ENCODE data around the gene XXYLT1.
"Not testable (repeated sequence)": the region's sequence is repeated elsewhere in the genome, so short reads cannot be mapped to it uniquely, and the experiment has no call there.

The XXYLT1 gene

GRCh38 chr3:195195321-195196209 lies 75.4 kb downstream of the XXYLT1 start:
- no peak overlapping the region for H3K27ac Mint-ChIP-seq
- H3K27me3 Mint-ChIP-seq, result no peaks in the 10 kb centered on the region
- no peaks in the 10 kb centered on the region for H3K9me3 Mint-ChIP-seq

GRCh38 chr3:195194559-195195206 lies 76.3 kb downstream of the XXYLT1 start:
- H3K27ac Mint-ChIP-seq, result no peak overlapping the region
- H3K36me3 Mint-ChIP-seq, result peaks cover 10% of the 10 kb centered on the region
- no peak overlapping the region for H3K4me3 Mint-ChIP-seq
- no peaks in the 10 kb centered on the region for H3K9me3 Mint-ChIP-seq
- peaks cover 13% of the 10 kb centered on the region for H3K4me1 Mint-ChIP-seq
- no peaks in the 10 kb centered on the region for H3K27me3 Mint-ChIP-seq

More at GRCh38 chr3:195195321-195196209, 75.4 kb downstream of the XXYLT1 start:
- H3K36me3 Mint-ChIP-seq, result peaks cover 10% of the 10 kb centered on the region
- no peak overlapping the region for H3K4me3 Mint-ChIP-seq
- peaks cover 13% of the 10 kb centered on the region for H3K4me1 Mint-ChIP-seq

- peaks cover 12% of the 10 kb centered on the region for H3K36me3 Mint-ChIP-seq
- H3K27me3 Mint-ChIP-seq, result no peaks in the 10 kb centered on the region
- H3K9me3 Mint-ChIP-seq, result no peaks in the 10 kb centered on the region
- H3K4me1 Mint-ChIP-seq, result peaks cover 18% of the 10 kb centered on the region
- H3K27ac Mint-ChIP-seq, result peak overlapping the region; percentile 25
- H3K4me3 Mint-ChIP-seq, result no peak overlapping the region
These were observed 79.4 kb downstream of the XXYLT1 start for GRCh38 chr3:195191580-195191979.

- Mint-ChIP-seq H3K27me3 (no peaks in the 10 kb centered on the region), H3K27ac (no peak overlapping the region), H3K4me3 (no peak overlapping the region), H3K36me3 (peaks cover 14% of the 10 kb centered on the region), H3K9me3 (no peaks in the 10 kb centered on the region), H3K4me1 (peaks cover 27% of the 10 kb centered on the region)
These were observed 81.1 kb downstream of the XXYLT1 start for GRCh38 chr3:195189821-195190220.

- H3K36me3 Mint-ChIP-seq, result peaks cover 14% of the 10 kb centered on the region
- H3K27ac Mint-ChIP-seq, result no peak overlapping the region
- no peaks in the 10 kb centered on the region for H3K27me3 Mint-ChIP-seq
- H3K4me1 Mint-ChIP-seq, result peaks cover 23% of the 10 kb centered on the region
- H3K4me3 Mint-ChIP-seq, result no peak overlapping the region
- no peaks in the 10 kb centered on the region for H3K9me3 Mint-ChIP-seq
These were observed 82.5 kb downstream of the XXYLT1 start for GRCh38 chr3:195188426-195188927.

GRCh38 chr3:195187609-195188425 lies 83.1 kb downstream of the XXYLT1 start:
- Mint-ChIP-seq H3K27ac (no peak overlapping the region), H3K36me3 (peaks cover 14% of the 10 kb centered on the region), H3K27me3 (no peaks in the 10 kb centered on the region), H3K4me1 (peaks cover 25% of the 10 kb centered on the region), H3K9me3 (no peaks in the 10 kb centered on the region), H3K4me3 (no peak overlapping the region)

GRCh38 chr3:195186710-195187047 lies 84.3 kb downstream of the XXYLT1 start:
- not testable (repeated sequence) for H3K4me3 Mint-ChIP-seq, H3K9me3 Mint-ChIP-seq, H3K27me3 Mint-ChIP-seq, H3K27ac Mint-ChIP-seq
- peaks cover 12% of the 10 kb centered on the region for H3K36me3 Mint-ChIP-seq
- H3K4me1 Mint-ChIP-seq, result peaks cover 28% of the 10 kb centered on the region

GRCh38 chr3:195186041-195186709 lies 84.8 kb downstream of the XXYLT1 start:
- Mint-ChIP-seq H3K36me3 (peaks cover 10% of the 10 kb centered on the region), H3K27me3 (no peaks in the 10 kb centered on the region), H3K27ac (peak overlapping the region; percentile 11), H3K4me1 (peaks cover 29% of the 10 kb centered on the region), H3K9me3 (no peaks in the 10 kb centered on the region), H3K4me3 (no peak overlapping the region)

- Mint-ChIP-seq H3K27ac (no peak overlapping the region), H3K4me3 (no peak overlapping the region), H3K4me1 (peaks cover 31% of the 10 kb centered on the region), H3K27me3 (no peaks in the 10 kb centered on the region), H3K9me3 (no peaks in the 10 kb centered on the region), H3K36me3 (peaks cover 7% of the 10 kb centered on the region)
These were observed 85.4 kb downstream of the XXYLT1 start for GRCh38 chr3:195185583-195185982.

GRCh38 chr3:195184716-195185421 lies 86.1 kb downstream of the XXYLT1 start:
- no peak overlapping the region for H3K4me3 Mint-ChIP-seq
- H3K27ac Mint-ChIP-seq, result peak overlapping the region; percentile 26
- peaks cover 7% of the 10 kb centered on the region for H3K36me3 Mint-ChIP-seq
- H3K27me3 Mint-ChIP-seq, result no peaks in the 10 kb centered on the region
- H3K4me1 Mint-ChIP-seq, result peaks cover 31% of the 10 kb centered on the region
- H3K9me3 Mint-ChIP-seq, result no peaks in the 10 kb centered on the region

GRCh38 chr3:195183071-195183776 lies 87.7 kb downstream of the XXYLT1 start:
- Mint-ChIP-seq H3K4me3 (no peak overlapping the region), H3K27ac (no peak overlapping the region), H3K9me3 (no peaks in the 10 kb centered on the region), H3K36me3 (peaks cover 2% of the 10 kb centered on the region), H3K4me1 (peaks cover 37% of the 10 kb centered on the region), H3K27me3 (no peaks in the 10 kb centered on the region)

- Mint-ChIP-seq H3K9me3 (no peaks in the 10 kb centered on the region), H3K36me3 (peaks cover 4% of the 10 kb centered on the region), H3K4me1 (peaks cover 38% of the 10 kb centered on the region), H3K27me3 (no peaks in the 10 kb centered on the region), H3K27ac (no peak overlapping the region), H3K4me3 (no peak overlapping the region)
These were observed 88.5 kb downstream of the XXYLT1 start for GRCh38 chr3:195182470-195182795.

- peaks cover 7% of the 10 kb centered on the region for H3K36me3 Mint-ChIP-seq
- no peak overlapping the region for H3K4me3 Mint-ChIP-seq
- no peaks in the 10 kb centered on the region for H3K27me3 Mint-ChIP-seq
- no peak overlapping the region for H3K27ac Mint-ChIP-seq
- H3K4me1 Mint-ChIP-seq, result peaks cover 36% of the 10 kb centered on the region
- H3K9me3 Mint-ChIP-seq, result no peaks in the 10 kb centered on the region
These were observed 89.1 kb downstream of the XXYLT1 start for GRCh38 chr3:195181741-195182469.

GRCh38 chr3:195181113-195181498 lies 89.9 kb downstream of the XXYLT1 start:
- Mint-ChIP-seq H3K4me1 (peaks cover 29% of the 10 kb centered on the region), H3K27ac (no peak overlapping the region), H3K27me3 (no peaks in the 10 kb centered on the region), H3K9me3 (no peaks in the 10 kb centered on the region), H3K36me3 (peaks cover 6% of the 10 kb centered on the region), H3K4me3 (no peak overlapping the region)

All from activated naive CD4-positive, alpha-beta T cell treated with anti-CD3 and anti-CD28 coated beads, Interleukin-2, amount 50 U/mL, for 24 hours (primary cell).